ENCODE measurements around the gene FAM237B.
"Not testable (repeated sequence)": the region's sequence is repeated elsewhere in the genome, so short reads cannot be mapped to it uniquely, and the experiment has no call there.

Gene FAM237B

DNA sequence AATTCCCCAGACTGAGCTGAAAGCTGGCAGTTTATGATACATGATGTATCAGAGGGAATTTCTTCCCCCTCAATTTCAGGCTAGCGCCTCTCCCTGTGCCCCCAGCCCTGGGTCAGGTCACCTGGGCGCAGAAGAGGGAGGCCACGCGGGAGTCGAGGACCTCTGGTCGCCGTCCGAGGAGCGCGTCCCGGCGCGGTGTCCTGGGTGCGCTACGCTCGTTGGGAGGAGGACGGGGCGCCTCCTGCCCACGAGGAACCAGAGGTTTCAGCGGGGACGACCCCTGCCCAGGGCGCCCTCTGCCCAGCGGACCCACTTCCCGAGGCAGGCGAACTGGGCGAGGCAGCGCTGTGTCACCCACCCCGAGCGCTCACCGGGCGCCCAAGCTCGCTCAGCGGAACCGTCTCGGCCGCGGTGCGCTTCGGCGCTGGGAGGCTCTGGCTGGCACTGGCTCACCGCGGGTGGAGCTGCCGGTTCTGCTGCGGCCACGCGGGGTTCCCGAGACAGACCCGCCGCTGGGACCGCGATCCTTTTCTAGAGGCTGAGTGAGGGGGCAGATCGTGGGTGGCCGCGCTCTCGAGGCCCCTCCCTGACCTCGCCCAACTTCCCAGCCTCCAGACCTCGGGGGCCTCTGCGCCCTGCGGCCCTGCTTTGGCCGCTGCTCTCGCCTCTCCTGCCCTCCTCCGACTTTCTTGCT is at the start of gene FAM237B:
Gene FAM237B, minus strand, starts transcription at position 504 of the 694 bp plus-strand sequence. CDS start 1,556 bp downstream, outside the sequence.
- no peak for DNase-seq

DNA sequence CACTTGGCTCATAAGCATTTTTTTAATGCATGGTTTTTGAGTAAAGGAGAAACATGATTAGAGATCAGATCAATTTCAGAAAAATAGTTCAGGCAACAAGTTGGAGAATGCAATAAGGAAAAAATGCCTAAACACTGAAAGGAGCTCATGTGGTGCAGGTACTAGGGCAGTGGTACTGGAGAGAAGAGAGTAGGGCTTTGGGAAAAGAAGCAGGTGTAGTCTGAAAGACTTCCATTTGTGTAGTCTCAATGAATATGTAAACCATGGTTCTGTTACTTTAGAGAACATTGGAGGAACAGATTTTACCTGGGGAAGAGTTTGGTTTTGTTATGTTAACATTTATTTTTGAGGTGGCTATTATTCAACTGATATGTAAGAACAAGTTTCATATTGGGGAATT is 30.9 kb upstream of the FAM237B start:
- no peak for DNase-seq

DNA sequence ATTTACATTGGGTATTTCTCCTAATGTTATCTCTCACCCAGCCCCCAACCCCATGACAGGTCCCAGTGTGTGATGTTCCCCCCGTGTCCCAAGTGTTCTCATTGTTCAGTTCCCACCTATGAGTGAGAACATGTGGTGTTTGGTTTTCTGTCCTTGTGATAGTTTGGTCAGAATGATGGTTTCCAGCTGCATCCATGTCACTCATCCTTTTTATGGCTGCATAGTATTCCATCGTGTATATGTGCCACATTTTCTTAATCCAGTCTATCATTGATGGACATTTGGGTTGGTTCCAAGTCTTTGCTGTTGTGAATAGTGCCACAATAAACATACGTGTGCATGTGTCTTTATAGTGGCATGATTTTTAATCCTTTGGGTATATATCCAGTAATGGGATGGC is 28.9 kb upstream of the FAM237B start:
- DNase-seq: not testable (repeated sequence)

DNA sequence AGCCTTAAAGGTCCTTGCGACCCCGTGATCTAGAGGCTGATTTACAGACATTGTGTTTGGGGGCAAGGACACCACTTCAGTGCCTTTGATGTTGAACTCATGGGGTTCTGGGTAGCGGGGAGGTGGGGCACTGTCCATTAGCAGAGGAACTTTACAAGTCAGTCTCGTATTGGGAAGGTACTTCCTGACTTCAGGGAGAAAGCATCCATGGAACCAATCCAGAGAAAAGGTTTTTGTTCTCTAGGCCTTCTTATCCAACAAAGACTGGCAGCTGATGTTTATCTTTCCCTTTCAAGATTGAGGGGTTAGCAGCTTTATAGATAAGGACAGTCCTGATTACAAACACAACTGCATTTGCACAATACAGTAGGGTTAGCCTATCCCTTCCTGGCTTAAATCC is 28.2 kb upstream of the FAM237B start:
- DNase-seq: no peak

DNA sequence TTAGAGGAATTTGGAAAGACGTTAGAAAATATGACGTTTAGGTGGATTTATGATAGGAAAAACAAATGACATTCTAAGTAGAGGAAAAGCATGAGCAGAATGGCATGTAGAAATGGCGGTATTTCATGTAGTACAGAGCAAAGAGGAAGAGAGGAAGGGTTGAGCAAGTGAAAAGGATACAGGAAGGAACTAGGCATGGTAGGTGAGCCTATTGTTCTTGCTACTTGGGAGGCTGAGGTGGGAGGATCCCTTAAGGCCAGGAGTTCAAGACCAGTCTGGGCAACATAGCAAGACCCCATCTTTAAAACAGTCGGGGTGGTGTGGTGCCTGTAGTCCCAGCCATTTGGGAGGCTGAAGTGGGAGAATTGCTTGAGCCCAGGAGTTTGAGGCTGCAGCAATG is 26.7 kb upstream of the FAM237B start:
- no peak for DNase-seq

DNA sequence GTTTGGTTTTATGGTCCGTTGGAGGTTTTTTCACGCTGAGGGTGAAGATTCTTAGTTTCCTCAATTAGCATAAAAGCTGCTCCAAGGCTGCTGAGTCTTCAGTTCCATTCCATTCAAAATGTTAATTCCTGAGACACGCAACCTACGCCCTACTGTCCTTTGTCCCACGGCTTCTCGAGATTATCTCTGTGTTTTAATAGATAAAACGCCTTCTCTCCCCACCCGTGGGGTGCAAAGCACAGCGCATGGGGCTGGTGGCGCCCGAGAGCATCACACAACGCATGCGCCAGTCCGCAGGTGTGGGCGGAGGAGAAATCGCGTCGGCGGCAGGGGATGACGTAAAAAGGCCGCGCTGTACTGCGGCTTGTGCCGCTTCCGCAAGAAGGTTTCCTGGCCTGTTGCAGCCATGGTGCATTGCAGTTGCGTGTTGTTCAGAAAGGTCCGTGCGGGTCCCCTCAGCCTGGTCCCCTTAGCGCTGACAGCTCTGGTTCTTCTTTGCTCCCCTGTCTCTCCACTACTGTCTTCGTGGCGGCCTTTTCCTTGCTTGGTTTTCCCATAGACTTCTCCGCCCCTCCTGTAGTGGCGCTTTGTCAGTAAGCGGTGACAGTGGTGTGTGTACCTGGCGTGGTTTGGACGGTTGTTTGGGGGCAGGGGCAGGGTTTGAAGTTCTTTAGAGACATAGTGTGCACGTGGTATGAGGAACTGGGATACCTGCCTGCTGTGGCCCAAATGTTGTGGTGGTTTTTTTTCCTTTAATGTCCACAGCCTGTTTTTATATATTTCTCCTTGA is 25.4 kb upstream of the FAM237B start, which contains the start of gene GTPBP10:
Gene GTPBP10, plus strand, starts transcription at position 381 of the 790 bp plus-strand sequence. Its CDS starts 26 bp downstream, at position 407.
- DNase-seq: peak; percentile 92

DNA sequence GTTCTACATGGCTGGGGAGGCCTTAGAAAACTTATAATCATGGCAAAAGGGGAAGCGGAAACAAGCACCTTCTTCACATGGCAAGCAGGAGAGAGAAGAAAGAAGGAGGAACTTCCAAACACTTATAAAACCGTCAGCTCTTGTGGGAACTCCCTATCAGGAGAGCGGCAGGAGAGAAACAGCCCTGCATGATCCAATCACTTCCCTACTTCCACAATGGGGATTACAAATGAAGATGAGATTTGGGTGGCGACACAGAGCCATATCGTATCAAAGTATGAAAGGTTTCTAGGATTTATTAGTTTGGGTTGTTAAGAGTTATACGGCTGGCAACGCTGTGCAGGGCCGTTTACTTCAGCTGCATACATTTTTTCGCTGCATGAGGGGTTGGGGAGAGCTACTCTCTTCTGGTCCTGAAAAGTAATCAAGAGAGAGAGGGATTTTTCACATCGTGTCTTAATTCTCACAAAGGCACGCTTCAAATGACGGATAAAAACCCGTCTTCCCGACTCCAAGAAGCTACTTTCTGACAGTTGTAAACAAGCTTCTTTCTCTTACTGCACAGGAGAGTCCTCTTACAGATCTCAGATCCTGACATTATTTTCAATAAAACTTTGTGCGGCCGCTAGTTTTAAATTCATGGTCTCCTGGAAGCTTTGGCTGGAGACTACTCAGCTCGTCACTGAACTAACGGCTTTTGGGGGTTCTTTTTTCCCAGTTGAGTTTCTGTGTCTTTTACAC is 24.7 kb upstream of the FAM237B start:
- no peak for DNase-seq

DNA sequence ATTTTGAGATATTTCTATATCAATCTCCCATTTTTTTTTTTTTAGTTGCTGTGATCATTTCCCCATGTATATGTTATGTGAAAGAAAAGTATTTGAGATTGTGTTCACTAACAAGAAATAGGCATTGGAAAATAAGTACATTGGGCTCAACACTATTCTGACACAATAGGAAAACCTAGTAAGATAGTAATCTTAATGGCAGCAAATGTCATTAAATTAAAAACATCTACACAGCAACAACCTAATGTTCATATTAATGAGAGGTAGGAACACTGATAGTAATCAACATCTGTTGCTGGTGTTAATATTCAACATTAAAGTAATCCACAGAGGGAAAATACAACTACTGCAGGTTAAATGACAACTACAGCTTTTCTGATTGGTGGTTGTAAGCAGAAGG is 23.9 kb upstream of the FAM237B start:
- no peak for DNase-seq

DNA sequence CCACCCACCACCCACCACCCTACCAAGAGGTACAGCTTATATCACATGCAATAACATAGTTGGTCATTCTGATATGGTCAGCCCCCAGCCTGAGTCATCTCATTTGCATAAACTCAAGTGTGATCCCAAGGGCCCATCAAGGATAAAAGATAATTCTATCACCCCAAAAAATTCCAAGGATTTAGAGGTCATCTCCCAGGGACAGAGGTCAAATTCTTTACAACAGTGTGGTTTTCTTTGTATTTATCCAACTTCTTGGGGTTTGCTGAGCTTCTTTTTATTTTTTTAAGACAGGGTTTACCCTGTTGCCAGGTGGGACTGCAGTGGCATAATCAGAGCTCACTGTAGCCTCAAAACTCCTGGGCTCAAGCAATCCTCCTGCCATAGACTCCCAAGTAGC is 16.0 kb upstream of the FAM237B start:
- DNase-seq: no peak

DNA sequence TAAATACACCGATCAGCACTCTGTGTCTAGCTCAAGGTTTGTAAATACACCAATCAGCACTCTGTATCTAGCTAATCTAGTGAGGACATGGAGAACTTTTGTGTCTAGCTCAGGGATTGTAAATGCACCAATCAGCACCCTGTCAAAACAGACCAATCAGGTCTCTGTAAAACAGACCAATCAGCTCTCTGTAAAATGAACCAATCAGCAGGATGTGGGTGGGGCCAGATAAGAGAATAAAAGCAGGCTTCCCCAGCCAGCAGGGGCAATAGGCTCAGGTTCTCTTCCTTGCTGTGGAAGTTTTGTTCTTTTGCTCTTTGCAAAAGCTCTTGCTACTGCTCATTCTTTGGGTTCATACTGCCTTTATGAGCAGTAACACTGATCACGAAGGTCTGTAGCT is 13.8 kb upstream of the FAM237B start:
- DNase-seq: not testable (repeated sequence)

DNA sequence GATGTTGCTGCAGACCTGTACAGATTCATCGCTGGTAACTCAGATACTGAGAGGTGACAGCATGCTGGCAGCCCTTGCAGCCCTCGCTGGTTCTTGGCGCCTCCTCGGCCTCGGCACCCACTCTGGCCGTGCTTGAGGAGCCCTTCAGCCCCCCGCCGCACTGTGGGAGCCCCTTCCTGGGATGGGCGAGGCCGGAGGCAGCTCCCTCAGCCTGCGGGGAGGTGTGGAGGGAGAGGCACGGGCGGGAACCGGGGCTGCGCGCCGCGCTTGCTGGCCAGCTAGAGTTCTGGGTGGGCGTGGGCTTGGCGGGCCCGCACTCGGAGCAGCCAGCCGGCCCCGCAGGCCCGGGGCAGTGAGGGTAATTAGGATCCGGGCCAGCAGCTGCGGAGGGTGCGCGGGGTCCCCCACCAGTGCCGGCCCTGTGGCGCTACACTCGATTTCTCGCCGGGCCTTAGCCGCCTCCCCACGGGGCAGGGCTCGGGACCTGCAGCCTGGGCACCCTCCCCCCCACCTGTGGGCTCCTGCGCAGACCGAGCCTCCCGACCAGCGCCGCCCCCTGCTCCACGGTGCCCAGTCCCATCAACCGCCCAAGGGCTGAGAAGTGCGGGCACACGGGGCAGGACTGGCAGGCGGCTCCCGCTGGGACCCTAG is 13.2 kb upstream of the FAM237B start:
- DNase-seq: no peak

DNA sequence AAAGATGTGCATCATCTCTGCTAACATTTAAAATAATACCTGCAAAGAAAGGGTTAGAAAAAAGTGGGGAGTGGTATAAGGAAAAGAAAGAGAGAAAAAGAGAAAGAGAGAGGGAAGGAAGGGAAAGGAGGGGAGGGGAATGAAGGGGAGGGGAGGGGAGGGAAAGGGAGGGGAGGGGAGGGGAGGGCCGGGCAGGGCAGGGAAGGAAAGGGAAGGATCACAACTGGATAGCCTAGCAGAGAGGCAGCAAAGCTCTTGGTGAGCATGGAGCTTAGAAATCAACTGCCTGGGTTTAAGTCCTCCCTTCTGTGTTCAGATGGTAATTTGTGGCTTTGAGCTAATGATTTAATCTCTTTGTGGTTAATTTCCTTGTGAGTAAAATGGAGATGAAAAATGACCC is 5.4 kb upstream of the FAM237B start:
- no peak for DNase-seq

DNA sequence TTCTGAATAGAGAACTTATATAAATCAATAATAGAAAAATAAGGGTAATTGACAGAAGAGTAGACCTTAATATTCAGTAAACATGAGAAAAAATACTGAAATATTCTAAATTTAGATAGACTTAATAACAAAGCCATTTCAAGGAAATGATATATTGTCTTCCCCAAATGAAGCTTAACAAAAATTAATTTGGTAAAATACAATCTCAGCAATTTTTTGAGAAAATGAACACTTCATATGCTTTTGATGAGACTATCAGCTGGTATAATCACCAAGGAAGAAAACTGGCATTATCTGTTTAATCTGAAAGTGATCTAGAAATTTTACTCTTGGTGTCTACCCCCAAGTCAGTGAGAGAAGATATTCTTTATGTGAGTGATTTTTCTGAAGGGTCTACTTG is 1.7 kb upstream of the FAM237B start:
- no peak for DNase-seq

DNA sequence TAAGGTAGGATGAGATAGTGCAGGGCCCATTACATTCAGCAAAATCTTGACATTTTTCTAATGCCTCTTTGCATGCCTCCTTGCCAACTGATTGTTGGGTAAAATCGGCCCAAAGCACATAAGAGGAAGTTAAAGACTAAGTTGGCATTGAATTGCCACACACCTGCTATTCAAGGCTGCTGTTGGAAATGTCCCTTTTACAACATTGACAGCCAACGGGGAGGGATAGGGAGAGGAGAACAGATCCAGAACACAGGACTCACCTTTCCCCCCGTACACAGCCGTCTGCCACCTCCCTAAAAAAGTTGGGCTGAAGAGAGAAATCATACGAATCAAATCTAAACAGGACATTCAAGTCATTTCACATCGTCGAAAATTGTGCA is 695 bp downstream of the FAM237B start:
- DNase-seq: no peak

DNA sequence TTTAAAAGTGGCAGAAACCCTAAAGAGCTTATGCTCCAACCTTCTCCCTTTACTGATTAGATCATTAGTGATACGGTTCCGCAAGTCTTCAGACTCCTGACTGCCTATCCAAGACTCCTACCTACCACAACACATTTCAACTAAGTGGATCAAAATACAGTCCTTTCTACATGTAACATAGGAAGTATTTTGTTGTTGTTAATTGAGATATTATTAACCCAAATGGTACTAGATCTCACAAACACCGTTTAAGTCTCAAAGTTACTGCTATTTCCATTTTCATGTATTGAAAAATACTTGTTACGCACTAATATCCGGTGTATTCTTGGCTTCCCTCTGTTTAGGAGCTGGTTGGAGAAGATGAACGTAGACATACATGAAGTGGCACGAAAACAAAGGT is 1.1 kb downstream of the FAM237B start:
- DNase-seq: no peak

DNA sequence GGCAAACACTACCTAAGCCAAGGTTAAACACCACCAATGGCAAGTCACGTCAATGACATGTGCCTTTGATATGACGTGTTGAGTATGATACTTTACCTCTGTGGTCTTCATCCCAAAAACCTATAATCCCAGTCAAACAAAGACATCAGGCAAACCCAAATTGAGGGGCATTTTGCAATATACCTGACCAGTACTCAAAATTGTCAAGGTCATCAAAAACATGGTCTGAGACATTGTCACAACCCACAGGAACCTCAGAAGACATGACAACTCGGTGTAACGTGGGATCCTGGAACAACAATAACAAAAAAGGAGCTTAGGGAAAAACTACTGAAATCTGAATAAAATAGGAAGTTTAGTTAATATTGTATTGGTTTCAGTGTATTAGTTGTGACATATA is 7.2 kb downstream of the FAM237B start:
- DNase-seq: no peak

DNA sequence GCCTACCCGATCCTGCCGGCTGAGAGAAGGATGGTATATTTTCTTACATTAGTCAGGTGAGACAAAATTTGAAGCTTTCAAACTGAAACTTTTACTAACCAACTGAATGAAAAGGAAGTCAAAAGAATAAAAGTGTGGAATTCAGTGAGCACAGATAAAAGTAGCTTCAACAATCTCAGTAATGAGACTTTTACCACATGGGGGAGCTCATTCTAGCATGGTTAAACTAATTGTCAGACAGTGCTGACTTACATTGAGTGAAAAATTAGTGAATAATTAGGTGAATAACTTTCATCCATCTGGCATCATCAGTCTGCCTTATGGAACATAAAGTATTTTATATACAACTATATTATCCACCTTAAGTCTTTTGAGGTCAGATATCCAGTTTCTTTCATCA is 8.4 kb downstream of the FAM237B start:
- DNase-seq: no peak

DNA sequence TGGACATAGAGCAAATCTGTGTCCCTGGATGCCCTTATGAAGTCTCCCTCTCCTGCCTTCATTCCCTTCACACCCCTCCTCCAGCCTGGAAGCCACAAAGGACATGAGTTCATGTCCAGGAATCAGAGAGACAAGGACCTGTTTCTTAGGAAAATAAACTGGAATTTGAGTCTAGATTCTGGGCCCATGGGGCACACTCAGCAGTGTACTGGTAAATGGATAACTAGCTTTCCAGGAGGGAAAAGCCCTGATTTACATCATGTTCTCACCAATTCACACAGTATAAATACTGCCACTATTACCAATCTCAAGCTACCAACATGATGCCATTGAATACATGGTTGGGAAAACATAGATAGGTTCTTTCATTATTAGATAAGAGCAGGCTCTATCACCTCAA is 9.9 kb downstream of the FAM237B start:
- no peak for DNase-seq

DNA sequence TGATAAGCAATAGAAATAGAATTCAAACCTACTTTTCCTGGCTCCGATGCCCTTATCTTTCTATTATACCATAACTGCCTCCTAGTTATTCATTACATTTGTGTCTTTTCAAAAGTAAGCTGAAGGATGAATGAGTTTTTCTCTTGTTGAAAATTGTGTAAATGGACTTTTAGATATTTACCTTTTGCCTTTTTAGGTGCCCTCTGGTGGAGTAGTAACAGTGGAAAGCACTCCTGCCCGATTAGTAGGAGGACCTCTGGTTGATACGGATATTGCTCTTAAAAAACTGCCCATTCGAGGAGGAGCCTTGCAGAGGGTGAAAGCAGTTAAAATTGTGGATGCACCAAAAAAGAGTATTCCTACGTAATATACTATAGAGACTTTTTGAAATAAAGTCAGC is 11.2 kb downstream of the FAM237B start:
- DNase-seq: no peak

DNA sequence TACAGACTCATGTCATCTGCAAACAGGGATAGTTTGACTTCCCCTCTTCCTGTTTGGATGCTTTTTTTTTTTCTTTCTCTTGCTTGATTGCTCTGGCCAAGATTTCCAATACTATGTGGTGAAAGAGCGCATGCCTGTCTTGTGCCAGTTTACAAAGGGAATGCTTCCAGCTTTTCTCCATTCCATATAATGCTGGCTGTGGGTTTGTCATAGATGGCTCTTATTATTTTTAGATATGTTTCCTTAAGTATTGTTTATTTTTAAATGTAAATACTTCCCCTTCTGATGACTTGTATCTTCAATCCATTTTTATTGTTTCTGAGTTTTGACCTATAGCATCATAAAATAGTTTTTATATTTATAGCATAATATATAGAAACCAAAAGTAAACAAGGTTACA is 17.9 kb downstream of the FAM237B start:
- DNase-seq: no peak

DNA sequence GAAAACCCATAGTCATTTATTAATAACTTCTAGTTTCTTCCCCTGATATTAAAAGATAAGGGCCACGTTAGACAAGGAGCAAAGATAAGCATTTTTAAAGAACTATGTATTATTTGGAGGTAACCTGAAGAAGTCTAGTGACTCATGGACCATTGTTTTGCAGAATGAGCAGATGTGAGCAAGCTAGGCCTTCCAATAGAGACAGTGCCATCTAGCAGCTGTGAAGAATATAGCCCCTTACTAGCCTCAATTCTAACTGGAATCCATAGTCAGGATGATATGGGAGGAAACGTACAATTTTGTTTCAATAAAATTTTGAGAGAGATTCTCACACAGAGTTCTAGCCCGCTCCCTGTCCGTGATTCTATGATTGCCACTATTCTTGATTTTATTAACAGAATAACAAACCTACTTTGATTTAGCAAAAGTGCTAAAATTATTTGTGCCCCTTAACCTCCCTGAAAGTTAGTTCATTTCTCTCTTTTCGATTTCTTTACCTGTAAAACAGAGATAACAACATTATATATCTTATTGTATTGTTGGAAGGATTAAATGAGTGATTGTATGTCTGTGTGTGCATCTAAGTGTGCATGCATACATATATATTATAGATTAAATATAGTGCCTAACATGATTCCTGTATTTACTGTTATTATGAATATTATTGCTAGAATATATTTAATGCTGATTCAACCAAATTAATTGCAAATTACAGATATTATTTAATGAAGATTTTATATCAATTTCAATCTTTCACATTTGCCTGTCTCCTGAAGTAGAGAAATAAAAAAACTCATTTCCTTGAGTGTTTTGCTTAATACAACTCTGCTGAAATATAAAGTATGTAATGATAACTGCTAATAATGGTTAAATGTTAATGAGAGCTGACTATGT is 22.7 kb downstream of the FAM237B start:
- DNase-seq: no peak

Data from activated effector memory CD4-positive, alpha-beta T cell treated with Interleukin-2 at 50 U/mL for 16 hours (primary cell).